GM08714 (cell line): ENCODE results near the gene CA12.

Source experiments
- H3K4me3 ChIP-seq: fragments of 200-500 bp; sonication (Bioruptor generic); 2 replicates; pipeline ENCODE4 v1.5.1; 2014; ENCODE audit warnings: mild to moderate bottlenecking, low read length, inconsistent platforms
- ZNF274 ChIP-seq: IDR thresholded peaks from 2 replicates; pipeline ENCODE4 v1.6.1; 2012; ENCODE audit warnings: mild to moderate bottlenecking, low read depth, low read length

Gene CA12

DNA sequence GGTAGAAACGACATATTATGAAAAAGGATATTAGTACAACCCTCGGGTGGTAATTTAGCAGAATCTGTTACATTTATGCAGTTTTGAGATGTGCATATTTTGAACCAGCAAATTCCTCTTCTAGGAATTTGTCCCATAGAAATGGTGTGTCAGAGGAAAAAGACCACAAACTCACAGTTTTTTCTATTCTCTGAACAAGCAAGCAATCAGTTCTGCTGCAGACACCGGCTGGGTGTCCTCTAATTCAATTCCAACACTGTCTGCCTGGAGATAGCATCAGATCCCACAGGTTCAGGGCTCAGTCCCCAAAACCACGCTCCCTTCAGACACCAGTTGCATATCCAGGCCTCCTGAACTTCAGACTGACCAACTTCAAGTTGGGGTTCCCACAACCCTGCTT lies 67.8 kb downstream of the CA12 start:
- TF ChIP-seq ZNF274: no peak
- no peak overlapping the region for H3K4me3 ChIP-seq

DNA sequence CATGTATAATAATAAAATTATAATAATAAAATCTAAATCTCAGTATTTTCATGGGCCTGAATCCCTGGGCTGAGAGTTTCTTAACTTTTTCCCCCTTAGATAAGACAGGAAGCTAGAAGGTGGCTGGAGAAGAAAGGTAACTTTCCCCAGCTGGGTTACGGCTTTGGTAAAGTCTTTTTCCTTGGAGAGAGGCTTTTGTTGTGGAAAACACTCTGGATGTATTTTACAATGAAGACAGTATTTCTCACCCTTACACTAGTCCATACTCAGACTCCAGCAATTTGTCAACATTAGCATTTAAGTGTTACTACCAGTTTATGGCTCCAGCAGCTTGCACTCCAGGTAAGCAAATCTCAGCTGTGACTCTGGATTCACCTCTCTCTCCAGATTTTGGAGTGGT lies 69.4 kb downstream of the CA12 start:
- no peak for TF ChIP-seq ZNF274
- H3K4me3 ChIP-seq: no peak overlapping the region

DNA sequence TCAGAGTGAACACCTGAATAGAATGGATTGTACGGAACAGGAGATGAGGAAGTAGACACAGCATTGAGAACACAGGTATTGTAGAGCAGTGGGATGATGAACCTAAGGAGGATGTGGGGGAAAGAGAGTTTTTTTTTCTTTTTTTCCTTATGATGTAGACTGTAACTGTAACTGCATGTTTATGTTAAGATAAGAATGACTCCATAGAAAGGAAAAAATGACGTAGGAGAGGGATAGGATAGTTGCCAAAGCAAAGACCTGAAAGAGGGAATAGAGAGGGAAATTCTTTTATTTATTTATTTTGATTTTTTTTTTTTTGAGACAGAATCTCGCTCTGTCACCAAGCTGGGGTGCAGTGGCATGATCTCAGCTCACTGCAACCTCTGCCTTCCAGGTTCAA lies 71.0 kb downstream of the CA12 start:
- TF ChIP-seq ZNF274: no peak
- H3K4me3 ChIP-seq: no peak overlapping the region

DNA sequence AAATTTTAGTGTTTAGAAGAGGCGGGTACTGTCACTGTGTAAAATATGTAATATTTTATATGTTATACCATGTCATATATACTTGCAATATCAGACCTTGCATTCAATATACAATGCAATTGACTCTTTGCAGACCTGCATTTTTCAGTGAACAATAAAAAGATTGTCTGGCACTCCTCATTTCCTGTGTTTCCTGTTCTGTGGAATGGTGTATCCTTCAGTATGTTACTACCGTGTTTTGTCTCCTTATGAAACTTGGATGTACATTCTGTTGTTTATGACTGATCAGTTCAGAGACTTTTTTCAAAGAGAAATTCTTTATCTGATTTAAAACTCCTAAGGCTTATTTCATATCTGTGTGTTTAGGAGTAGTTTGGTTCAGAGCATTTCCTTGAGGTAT lies 72.7 kb downstream of the CA12 start:
- TF ChIP-seq ZNF274: no peak

DNA sequence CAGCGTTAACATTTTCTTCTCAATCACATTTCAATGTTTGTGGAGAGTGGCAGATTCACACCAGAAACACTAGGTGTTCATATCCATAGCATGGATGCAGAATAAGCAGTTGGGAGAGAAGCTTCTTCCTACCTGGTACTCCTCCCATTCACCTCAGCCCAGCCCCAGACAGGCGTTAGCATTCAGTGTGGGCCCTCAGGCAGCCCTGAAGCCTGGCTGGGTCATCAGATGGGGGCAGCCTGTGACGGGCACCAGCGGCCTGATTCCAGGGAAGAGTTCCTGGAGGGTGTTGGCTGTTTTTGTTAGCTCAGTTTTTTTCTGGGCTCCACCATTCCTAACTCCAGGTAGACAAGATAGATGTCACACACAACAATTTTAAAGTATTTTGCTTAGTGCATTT lies 73.2 kb downstream of the CA12 start:
- no peak for TF ChIP-seq ZNF274
- no peak overlapping the region for H3K4me3 ChIP-seq

More for the DNA sequence above, 72.7 kb downstream of the CA12 start:
- H3K4me3 ChIP-seq: no peak overlapping the region

DNA sequence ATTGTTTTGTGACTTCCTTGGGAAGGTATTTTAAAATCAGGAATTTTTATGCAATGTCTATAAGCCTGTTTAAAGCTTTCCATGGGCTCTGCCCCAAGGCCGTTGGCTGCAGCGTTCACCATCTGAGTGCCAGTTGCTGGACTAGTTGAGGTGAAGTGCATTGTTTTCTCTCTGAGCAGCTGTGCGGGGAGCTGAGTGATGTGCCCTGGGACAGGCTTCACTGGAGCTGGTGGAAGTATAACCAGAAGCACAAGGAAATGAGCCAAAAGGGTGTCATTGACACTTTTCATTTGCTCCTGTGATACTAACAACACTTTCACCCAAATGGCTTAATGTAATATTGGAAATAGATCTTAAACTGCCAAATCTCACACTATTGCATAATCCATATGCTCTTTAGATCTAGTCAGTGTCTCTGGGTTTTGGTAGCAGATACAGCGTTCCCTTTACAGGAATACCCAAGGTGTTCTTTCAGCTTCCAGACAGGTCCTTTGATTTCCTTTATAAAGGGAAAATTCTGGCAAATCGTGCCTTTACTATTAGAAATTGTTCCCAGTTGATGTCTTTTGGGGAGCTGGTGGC lies 75.1 kb downstream of the CA12 start:
- H3K4me3 ChIP-seq: no peak overlapping the region
- no peak for TF ChIP-seq ZNF274

DNA sequence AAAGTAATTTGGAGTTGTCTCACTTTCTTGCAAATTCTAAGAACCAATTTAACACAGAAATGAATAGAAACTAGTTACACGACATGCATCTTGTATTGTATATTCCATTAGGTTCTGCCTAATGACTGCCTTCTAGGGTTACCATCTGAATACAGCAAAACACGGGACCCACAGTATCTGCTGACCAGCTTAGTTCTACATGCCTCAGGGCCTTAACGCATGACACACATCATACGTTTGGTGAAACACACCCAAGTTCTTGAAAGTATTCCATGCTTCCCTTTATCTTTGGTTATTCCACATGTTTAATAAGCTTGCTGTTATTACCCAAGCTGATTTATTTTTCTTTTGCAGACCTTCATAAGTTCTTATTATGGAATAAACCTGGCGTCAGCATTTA lies 76.4 kb downstream of the CA12 start:
- no peak overlapping the region for H3K4me3 ChIP-seq
- no peak for TF ChIP-seq ZNF274

DNA sequence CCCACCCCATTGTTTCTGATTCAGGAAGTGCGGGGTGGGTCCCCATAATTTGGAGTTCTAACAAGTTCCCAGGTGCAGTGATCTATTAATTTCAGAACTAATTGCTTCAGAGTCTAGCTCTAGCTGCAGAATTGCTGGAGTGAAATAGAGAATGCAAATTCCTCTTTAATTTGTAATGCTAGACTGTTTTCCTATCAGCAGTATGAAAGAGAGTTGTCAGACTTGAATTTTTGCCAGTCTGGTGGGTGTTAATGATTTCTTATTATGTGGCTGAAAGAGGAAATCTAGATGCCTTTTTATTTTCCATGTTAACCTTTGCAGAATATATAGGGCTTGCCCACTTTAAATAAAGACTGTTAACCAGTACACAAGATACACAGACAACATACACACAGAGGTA lies 80.6 kb downstream of the CA12 start:
- H3K4me3 ChIP-seq: no peak overlapping the region
- TF ChIP-seq ZNF274: no peak

DNA sequence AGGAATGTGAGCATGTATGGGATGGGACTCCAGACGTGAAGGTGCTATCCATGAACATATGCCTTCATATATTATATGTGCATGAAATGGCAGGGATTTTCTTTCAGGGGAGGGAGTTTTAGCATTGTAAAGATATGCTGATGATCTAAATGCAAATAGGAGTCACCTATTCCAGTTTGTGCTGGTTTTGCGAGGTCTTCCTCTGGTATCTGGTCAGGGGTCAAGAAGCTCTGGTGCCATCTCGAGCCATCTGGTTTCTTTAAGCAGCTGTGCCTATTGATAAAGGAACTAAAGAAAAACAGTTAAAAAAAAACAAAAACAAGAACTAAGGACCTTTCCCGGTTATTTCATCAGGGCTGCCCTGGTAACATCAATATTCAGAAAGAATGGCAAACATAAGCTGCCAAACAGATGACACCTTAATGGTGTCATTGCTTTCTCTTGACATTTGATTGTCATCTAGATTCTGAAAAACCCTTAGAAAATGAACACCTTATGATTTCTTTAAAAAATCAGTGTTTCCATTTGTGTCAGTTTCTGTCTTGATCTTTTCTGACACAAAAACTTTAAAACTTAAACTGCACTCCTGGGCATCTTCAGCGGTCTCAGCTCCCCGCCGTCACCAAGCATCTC lies 81.6 kb downstream of the CA12 start:
- no peak overlapping the region for H3K4me3 ChIP-seq
- TF ChIP-seq ZNF274: no peak

DNA sequence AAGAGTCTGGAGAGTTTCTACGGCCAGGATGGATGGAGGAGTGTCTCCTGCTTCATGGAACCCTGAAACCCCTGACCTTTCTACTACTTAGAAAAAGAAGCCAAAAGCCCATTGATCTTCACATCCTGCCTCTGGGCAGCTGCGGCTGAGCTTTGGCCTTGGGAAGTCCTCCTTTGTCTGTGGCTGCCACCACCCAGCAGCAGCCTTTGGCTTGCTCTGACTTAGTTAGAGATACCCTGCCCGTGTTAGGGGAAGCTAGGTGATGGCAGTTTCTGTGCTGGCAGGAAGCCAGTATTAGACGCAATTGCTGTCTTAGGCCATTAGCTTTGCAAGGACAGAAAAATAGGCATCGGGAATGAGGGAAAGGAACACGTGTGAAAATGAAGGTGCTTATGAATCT lies 85.5 kb downstream of the CA12 start:
- TF ChIP-seq ZNF274: no peak

DNA sequence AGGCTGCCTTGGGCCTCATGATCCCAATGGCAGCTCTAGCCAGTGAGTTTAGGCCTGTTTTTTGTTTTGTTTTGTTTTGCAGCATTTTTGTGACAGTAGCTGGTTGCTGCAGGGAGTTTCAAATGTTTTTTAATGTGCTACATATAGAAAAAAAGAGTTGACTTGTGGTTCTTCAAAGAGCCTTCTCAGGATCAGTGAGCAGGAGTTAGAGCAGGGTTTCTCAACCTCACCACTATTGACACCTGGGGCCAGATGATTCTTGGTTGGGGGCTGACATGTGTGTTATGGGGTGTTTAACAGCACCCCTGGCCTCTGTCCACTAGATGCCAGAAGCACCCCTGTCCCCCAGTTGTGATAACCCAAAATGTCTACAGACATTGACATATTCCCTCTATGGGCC lies 86.3 kb downstream of the CA12 start:
- H3K4me3 ChIP-seq: no peak overlapping the region
- TF ChIP-seq ZNF274: no peak

More for the DNA sequence above, 85.5 kb downstream of the CA12 start:
- H3K4me3 ChIP-seq: no peak overlapping the region

DNA sequence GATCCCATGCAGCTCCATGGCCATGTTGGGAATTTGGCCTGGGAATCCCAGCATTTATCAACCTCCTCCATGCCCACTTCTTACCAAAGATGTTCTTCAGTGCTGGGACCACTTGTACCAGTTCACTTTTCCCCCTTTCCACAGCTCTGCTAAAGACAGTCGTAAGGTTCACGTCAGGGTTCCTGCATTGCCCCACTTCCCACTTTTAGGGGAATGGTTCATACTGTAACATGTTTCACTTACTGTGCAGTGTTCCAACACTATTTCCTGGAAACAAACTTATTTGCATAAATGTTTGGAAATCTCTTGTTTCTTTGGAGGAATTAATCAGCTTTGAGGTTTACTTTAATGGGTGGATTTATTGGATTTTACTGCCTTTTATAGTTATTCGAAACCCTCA lies 87.3 kb downstream of the CA12 start:
- no peak overlapping the region for H3K4me3 ChIP-seq
- no peak for TF ChIP-seq ZNF274

DNA sequence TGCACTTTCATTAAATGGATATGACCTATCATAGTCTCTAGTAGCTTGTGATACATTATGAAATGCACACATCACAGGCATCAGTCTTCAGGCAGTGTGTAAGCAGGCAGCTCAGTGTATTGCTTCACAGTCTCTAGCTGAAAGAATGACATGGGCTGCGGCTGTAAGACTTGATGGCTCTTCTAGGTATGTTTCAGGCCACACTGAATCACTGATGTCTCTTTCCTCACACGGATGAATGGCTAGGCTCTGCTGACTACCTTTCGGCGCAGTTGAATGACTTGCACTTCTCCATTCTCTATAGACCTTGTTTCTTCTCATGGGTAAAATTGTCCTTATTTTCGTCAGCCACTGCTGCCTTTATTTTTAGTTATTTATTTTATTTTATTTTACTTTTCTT lies 88.9 kb downstream of the CA12 start:
- no peak for TF ChIP-seq ZNF274
- H3K4me3 ChIP-seq: no peak overlapping the region

DNA sequence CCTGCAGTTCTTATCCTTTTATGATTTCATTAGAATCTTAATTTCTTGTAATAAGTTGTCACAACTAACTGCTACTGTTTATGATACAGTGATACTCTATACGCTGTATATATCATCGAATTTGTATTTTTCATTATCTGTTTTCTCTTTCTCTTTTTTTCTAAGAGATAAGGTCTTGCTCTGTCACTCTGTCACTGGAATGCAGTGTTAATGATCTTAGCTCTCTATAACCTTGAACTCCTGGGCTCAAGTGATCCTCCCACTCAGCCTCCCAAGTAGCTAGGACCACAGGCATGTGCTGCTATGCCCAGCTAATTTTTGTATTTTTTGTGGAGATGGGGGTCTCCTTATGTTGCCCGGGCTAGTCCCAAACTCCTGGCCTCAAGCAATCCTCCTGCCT lies 89.4 kb downstream of the CA12 start:
- H3K4me3 ChIP-seq: no peak overlapping the region
- TF ChIP-seq ZNF274: no peak

DNA sequence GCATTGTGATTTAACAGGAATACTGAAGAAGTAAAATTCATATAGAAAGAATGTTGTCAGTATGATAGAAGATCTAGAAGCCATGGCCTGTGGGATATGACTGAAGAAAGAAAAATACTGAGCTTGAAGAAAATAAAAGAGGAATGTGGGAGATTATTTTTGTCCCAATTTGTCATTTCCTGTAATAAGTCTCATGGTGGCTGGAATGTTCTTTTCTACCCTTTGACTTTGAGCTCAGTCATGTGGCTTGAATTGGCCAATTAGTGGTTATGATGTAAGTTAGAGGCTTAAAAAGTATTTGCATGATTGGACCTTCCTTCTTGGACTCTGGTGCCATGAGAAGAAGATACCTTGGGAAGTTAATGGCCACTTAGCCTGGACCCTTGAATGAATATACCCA lies 90.1 kb downstream of the CA12 start:
- no peak for TF ChIP-seq ZNF274
- no peak overlapping the region for H3K4me3 ChIP-seq

DNA sequence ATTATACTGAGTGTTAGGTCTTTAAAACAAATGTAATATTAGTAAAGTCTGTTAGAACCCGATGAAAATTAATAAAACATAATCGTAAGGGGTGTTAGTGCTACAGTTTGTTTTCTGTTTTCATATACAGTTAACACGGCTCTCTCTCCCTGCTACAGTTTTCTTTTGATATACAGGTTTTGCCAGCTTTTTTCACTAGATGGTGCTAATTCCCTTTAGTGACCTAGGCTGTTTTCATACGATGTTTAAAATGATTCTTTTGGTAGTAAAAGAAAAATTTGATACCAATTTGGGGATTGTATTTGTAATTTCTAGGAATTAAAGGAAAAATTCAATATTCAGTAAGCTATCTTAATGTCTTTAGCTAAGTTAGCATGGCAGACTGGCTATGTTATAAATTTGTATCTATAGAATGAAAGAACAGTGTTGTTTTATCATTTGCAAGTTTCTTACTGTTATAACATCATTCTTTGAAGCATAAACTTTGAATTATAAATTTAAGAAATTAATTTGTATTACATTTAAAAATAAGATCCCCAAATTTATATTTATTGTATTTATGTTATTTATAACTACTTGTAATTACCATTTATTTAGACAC lies 92.8 kb downstream of the CA12 start:
- no peak overlapping the region for H3K4me3 ChIP-seq
- no peak for TF ChIP-seq ZNF274

DNA sequence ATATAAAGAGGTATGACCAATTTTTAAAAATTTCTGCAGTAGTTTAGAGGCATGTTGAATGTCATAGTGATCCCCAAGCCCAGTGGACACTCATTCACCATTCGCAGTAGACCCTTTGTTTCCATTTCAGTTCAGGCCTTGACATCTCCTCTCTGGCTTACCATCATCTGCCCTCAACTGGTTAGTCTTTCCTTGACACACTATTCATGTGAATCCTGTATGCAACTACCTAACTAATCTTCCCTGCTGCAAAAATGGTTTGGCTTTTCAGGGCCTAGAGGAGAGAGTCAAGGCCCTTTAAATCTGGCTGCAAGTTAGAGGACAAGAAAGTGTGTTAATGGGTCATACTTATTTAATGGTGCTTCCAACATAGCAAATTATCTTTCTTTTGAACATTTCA lies 93.3 kb downstream of the CA12 start:
- no peak overlapping the region for H3K4me3 ChIP-seq
- TF ChIP-seq ZNF274: no peak
